Measurements from ENCODE around the gene TCN2. TPM values are rescaled to one million over a fixed set of nuclear protein-coding genes. Genes with fewer than 3 reads are reported as not detected.

Gene TCN2
- total RNA-seq, 4 donors from 2014 or later = 38.2 to 56.1 (median 43.8) TPM

- 88 to 91% methylated on average over 9 to 21 of the region's 29 CpGs for WGBS, 2 donors
- Histone ChIP-seq H3K27me3 (no peaks in the 10 kb centered on the region), H3K4me3 (no peak overlapping the region), H3K36me3 (no peaks in the 10 kb centered on the region), H3K4me1 (peaks cover 0 to 5% (median 0%) of the 10 kb centered on the region in 4 donors), H3K9me3 (no peaks in the 10 kb centered on the region), H3K27ac (no peak overlapping the region)
- TF ChIP-seq EP300 (IDR thresholded peaks at IDR 0.05) = no peak
- no peak for TF ChIP-seq POLR2A (IDR thresholded peaks at IDR 0.05)
- no peak for TF ChIP-seq CTCF (IDR thresholded peaks at IDR 0.05)
- DNase-seq (ENCODE audit: low spot score in 2 of 2) = no peak
Observed at GRCh38 chr22:30596886-30597285, 10.1 kb upstream of the TCN2 start.

GRCh38 chr22:30598986-30599385, 8.0 kb upstream of the TCN2 start:
- 90% methylated on average over 3 of the region's 3 CpGs for WGBS, 2 donors
- no peak overlapping the region for H3K27ac ChIP-seq
- no peak overlapping the region for H3K4me3 ChIP-seq
- no peaks in the 10 kb centered on the region for H3K36me3 ChIP-seq
- TF ChIP-seq CTCF (IDR thresholded peaks at IDR 0.05) = no peak
- TF ChIP-seq POLR2A (IDR thresholded peaks at IDR 0.05) = no peak
- no peak for TF ChIP-seq EP300 (IDR thresholded peaks at IDR 0.05)
- H3K4me1 ChIP-seq = no peaks in the 10 kb centered on the region
- no peaks in the 10 kb centered on the region for H3K9me3 ChIP-seq
- no peaks in the 10 kb centered on the region for H3K27me3 ChIP-seq
- DNase-seq (ENCODE audit: low spot score in 2 of 2) = no peak

- H3K4me1 ChIP-seq = peaks cover 0 to 9% (median 2%) of the 10 kb centered on the region in 4 donors
- H3K4me3 ChIP-seq = no peak overlapping the region
- no peaks in the 10 kb centered on the region for H3K9me3 ChIP-seq
- H3K36me3 ChIP-seq = no peaks in the 10 kb centered on the region
- H3K27ac ChIP-seq = no peak overlapping the region
- WGBS, 2 donors = 64 to 73% methylated on average over 3 of the region's 3 CpGs
- TF ChIP-seq CTCF (IDR thresholded peaks at IDR 0.05) = no peak
- no peak for TF ChIP-seq POLR2A (IDR thresholded peaks at IDR 0.05)
- TF ChIP-seq EP300 (IDR thresholded peaks at IDR 0.05) = no peak
- DNase-seq (ENCODE audit: low spot score in 2 of 2) = no peak
- no peaks in the 10 kb centered on the region for H3K27me3 ChIP-seq
Observed at GRCh38 chr22:30600921-30601320, 6.1 kb upstream of the TCN2 start.

GRCh38 chr22:30601464-30601863, 5.5 kb upstream of the TCN2 start:
- H3K9me3 ChIP-seq = no peaks in the 10 kb centered on the region
- TF ChIP-seq EP300 (IDR thresholded peaks at IDR 0.05) = no peak
- no peak for TF ChIP-seq CTCF (IDR thresholded peaks at IDR 0.05)
- no peak for TF ChIP-seq POLR2A (IDR thresholded peaks at IDR 0.05)
- 77 to 83% methylated on average over 5 of the region's 5 CpGs for whole genome bisulfite sequencing, 2 donors

GRCh38 chr22:30602049-30602448, 4.9 kb upstream of the TCN2 start:
- WGBS, 2 donors = 54 to 58% methylated on average over 3 of the region's 3 CpGs
- no peak for DNase-seq (ENCODE audit: low spot score in 2 of 2)
- Histone ChIP-seq H3K27me3 (no peaks in the 10 kb centered on the region), H3K4me1 (peaks cover 0 to 14% (median 3%) of the 10 kb centered on the region in 4 donors), H3K36me3 (no peaks in the 10 kb centered on the region), H3K4me3 (no peak overlapping the region), H3K27ac (no peak overlapping the region), H3K9me3 (no peaks in the 10 kb centered on the region)
- TF ChIP-seq POLR2A (IDR thresholded peaks at IDR 0.05) = no peak
- peak in 1 of 5 experiments; percentile 7 for TF ChIP-seq CTCF (IDR thresholded peaks at IDR 0.05)

More at GRCh38 chr22:30601464-30601863, 5.5 kb upstream of the TCN2 start:
- H3K4me3 ChIP-seq = no peak overlapping the region
- H3K27ac ChIP-seq = no peak overlapping the region
- H3K27me3 ChIP-seq = no peaks in the 10 kb centered on the region
- peaks cover 0 to 12% (median 2%) of the 10 kb centered on the region in 4 donors for H3K4me1 ChIP-seq
- no peak for DNase-seq (ENCODE audit: low spot score in 2 of 2)
- H3K36me3 ChIP-seq = no peaks in the 10 kb centered on the region

Measured in tibial nerve (tissue), 4 donors.